GM12878 (cell line): Measurements from ENCODE around the gene SGMS1.

Experiments used
- ATF7 ChIP-seq: fragments of 450-650 bp; IDR thresholded peaks from 2 replicates; pipeline ENCODE4 v1.6.1; 2016; ENCODE audit warnings: low read depth, mild to moderate bottlenecking
- CEBPB ChIP-seq, 2 experiments: fragments of 150-350 bp in 1 of 2; IDR thresholded peaks; 2 replicates each; pipeline ENCODE4 v1.6.1; 2012 to 2014; ENCODE audit warnings: low read depth in 2 of 2, low read length in 2 of 2, borderline replicate concordance in 1 of 2, inconsistent platforms in 1 of 2
- CHD2 ChIP-seq: IDR thresholded peaks from 2 replicates; pipeline ENCODE4 v1.6.1; 2011; ENCODE audit warnings: low read depth, low read length, improper control_type of control experiment, borderline replicate concordance
- CTCF ChIP-seq, 3 experiments: IDR thresholded peaks in 2 of 3; conservative IDR thresholded peaks in 1 of 3; 2 replicates each; pipeline ENCODE4 v1.5.1; 2011; ENCODE audit warnings: low read depth in 3 of 3, low read length in 3 of 3, mild to moderate bottlenecking in 3 of 3, control low read depth in 2 of 3, moderate library complexity in 2 of 3, inconsistent platforms in 1 of 3, mixed read lengths in 1 of 3; ENCODE audit not compliant: control insufficient read depth in 2 of 3, insufficient read depth in 1 of 3; ENCODE audit errors: extremely low read depth in 1 of 3
- EZH2 ChIP-seq: IDR thresholded peaks from 2 replicates; pipeline ENCODE4 v1.6.1; 2012; ENCODE audit warnings: low read depth, mild to moderate bottlenecking, control low read depth, inconsistent platforms, low read length, borderline replicate concordance; ENCODE audit not compliant: control insufficient read depth
- FOS ChIP-seq: IDR thresholded peaks from 3 replicates; pipeline ENCODE4 v1.6.1; 2011; ENCODE audit warnings: borderline replicate concordance; ENCODE audit not compliant: insufficient read length; ENCODE audit errors: extremely low read depth
- FOXM1 ChIP-seq: IDR thresholded peaks from 2 replicates; pipeline ENCODE4 v1.6.1; 2012; ENCODE audit warnings: low read depth, mild to moderate bottlenecking, inconsistent platforms, low read length, moderate library complexity
- MTA2 ChIP-seq: fragments of 450-650 bp; IDR thresholded peaks from 2 replicates; pipeline ENCODE4 v1.6.1; 2016; ENCODE audit warnings: low read depth, mild to moderate bottlenecking, moderate library complexity
- RAD21 ChIP-seq: IDR thresholded peaks from 2 replicates; pipeline ENCODE4 v1.6.1; 2011; ENCODE audit warnings: mild to moderate bottlenecking, low read depth, low read length, moderate library complexity; ENCODE audit not compliant: insufficient read depth
- RELB ChIP-seq: fragments of 450-650 bp; IDR thresholded peaks from 2 replicates; pipeline ENCODE4 v1.6.1; 2017; ENCODE audit warnings: low read depth, mild to moderate bottlenecking, moderate library complexity
- USF2 ChIP-seq: IDR thresholded peaks from 2 replicates; pipeline ENCODE4 v1.6.1; 2011; ENCODE audit warnings: low read depth, low read length, improper control_type of control experiment, borderline replicate concordance
- ZBTB40 ChIP-seq: fragments of 450-650 bp; IDR thresholded peaks from 2 replicates; pipeline ENCODE4 v1.6.1; 2016; ENCODE audit warnings: mild to moderate bottlenecking, moderate library complexity, borderline replicate concordance
- ZNF207 ChIP-seq: fragments of 450-650 bp; IDR thresholded peaks from 2 replicates; pipeline ENCODE4 v1.6.1; 2014; ENCODE audit warnings: antibody characterized with exemption, mild to moderate bottlenecking, borderline replicate concordance
- ZSCAN29 ChIP-seq: fragments of 450-650 bp; IDR thresholded peaks from 2 replicates; pipeline ENCODE4 v1.6.1; 2017; ENCODE audit warnings: mild to moderate bottlenecking, moderate library complexity

DNA sequence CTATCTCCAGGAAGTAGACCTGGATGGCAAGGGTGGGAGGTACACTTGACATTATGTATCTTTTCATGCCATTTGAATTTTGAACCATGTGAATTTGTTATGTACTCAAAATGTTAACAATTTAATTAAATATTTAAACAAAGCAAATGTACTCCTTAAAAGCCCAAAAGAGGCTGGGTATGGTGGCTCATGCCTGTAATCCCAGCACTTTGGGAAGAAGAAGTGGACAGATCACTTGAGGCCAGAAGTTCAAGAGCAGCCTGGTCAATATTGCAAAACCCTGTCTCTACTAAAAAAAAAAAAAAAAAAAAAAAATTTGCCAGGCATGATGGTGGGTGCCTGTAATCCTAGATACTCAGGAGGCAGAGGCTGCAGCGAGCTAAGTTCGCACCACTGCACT, 235.6 kb downstream of the SGMS1 start:
- no peak for TF ChIP-seq CTCF (IDR thresholded peaks at IDR 0.05 in 2 of 3, conservative IDR thresholded peaks at IDR 0.05 in 1 of 3; ENCODE audit: control insufficient read depth in 2 of 3, extremely low read depth in 1 of 3, insufficient read depth in 1 of 3, low read depth in 3 of 3, low read length in 3 of 3)
- no peak for TF ChIP-seq CHD2
- no peak for TF ChIP-seq FOS
- no peak for TF ChIP-seq FOXM1
- TF ChIP-seq ZNF207, result no peak
- TF ChIP-seq ZBTB40, result no peak
- no peak for TF ChIP-seq EZH2
- no peak for TF ChIP-seq CEBPB (IDR thresholded peaks at IDR 0.05; ENCODE audit: borderline replicate concordance in 1 of 2, low read depth in 2 of 2, low read length in 2 of 2)
- TF ChIP-seq RELB, result no peak
- no peak for TF ChIP-seq ZSCAN29
- no peak for TF ChIP-seq MTA2
- TF ChIP-seq ATF7, result no peak
- TF ChIP-seq USF2, result no peak
- no peak for TF ChIP-seq RAD21
